Gastroesophageal sphincter (tissue), 4 donors: Measurements from ENCODE around the gene HAP1. TPM values are rescaled to one million over a fixed set of nuclear protein-coding genes. Genes with fewer than 3 reads are reported as not detected.

Source experiments
- ATAC-seq: fragments of 150-250 bp; one replicate; pipeline ENCODE4 v1.9.1; 2016; ENCODE audit warnings: mild to moderate bottlenecking, moderate library complexity
- H3K27ac ChIP-seq, 4 donors: fragments of 200-600 bp; sonication (generic) in 3 of 4; 1 replicate in 3 of 4; 2 replicates in 1 of 4; pipeline ENCODE4 v1.5.1; 2016 to 2019
- H3K27me3 ChIP-seq: fragments of 200-600 bp; sonication (generic); one replicate; pipeline ENCODE4 v1.5.1; 2019
- H3K36me3 ChIP-seq, 2 donors: fragments of 200-600 bp; sonication (generic); one replicate each; pipeline ENCODE4 v1.5.1; 2019; ENCODE audit warnings: control low read depth in 1 of 2
- H3K4me1 ChIP-seq, 3 donors: fragments of 200-600 bp; sonication (generic); 1 replicate in 2 of 3; 2 replicates in 1 of 3; pipeline ENCODE4 v1.5.1; 2016 to 2019; ENCODE audit warnings: control low read depth in 2 of 3
- H3K4me3 ChIP-seq, 2 donors: fragments of 200-600 bp; sonication (generic); one replicate each; pipeline ENCODE4 v1.5.1; 2019; ENCODE audit warnings: mild to moderate bottlenecking in 1 of 2, moderate library complexity in 1 of 2
- H3K9me3 ChIP-seq, 3 donors: fragments of 200-600 bp; sonication (generic); one replicate each; pipeline ENCODE4 v1.5.1; 2017 to 2019; ENCODE audit warnings: control low read depth in 2 of 3
- CTCF ChIP-seq, 4 experiments: fragments of 200-600 bp in 2 of 4; fragments of 450-650 bp in 2 of 4; sonication (generic) in 1 of 4; IDR thresholded peaks; one replicate each; pipeline ENCODE4 v1.5.1; 2017 to 2019; ENCODE audit warnings: antibody characterized with exemption in 4 of 4, mild to moderate bottlenecking in 2 of 4, moderate library complexity in 2 of 4
- EP300 ChIP-seq: sonication (generic); formaldehyde crosslinking; IDR thresholded peaks from one replicate; pipeline ENCODE4 v1.6.1; 2017; ENCODE audit warnings: antibody characterized with exemption, mild to moderate bottlenecking
- POLR2A ChIP-seq, 2 donors: fragments of 450-650 bp; IDR thresholded peaks; one replicate each; pipeline ENCODE4 v1.6.1; 2017; ENCODE audit warnings: antibody characterized with exemption in 2 of 2, mild to moderate bottlenecking in 2 of 2, moderate library complexity in 1 of 2
- POLR2AphosphoS5 ChIP-seq: sonication (generic); formaldehyde crosslinking; IDR thresholded peaks from one replicate; pipeline ENCODE4 v1.6.1; 2017; ENCODE audit warnings: antibody characterized with exemption
- WGBS, 2 donors: methylation state at CpG; one replicate each; pipeline ENCODE4 v1.1.5; 2018; ENCODE audit warnings: low coverage in 1 of 2; 5-methylcytosine and 5-hydroxymethylcytosine counted together
- total RNA-seq, 4 donors: library from RNA; depleted of rRNA; stranded (reverse); fragments of >200 nt; gene quantifications; one replicate each; pipeline ENCODE4 v1.1.0, GENCODE V29; 2016

The HAP1 gene
- total RNA-seq, 4 donors from 2014 or later = 0.54 TPM; not detected in 3

- Histone ChIP-seq H3K4me3 (peak overlapping the region in 1 of 2 donors; percentile 49), H3K27ac (no peak overlapping the region), H3K36me3 (no peaks in the 10 kb centered on the region), H3K9me3 (no peaks in the 10 kb centered on the region), H3K27me3 (peaks cover 87% of the 10 kb centered on the region), H3K4me1 (peaks cover 0 to 29% (median 16%) of the 10 kb centered on the region in 3 donors)
- WGBS, 2 donors = 7% methylated on average over 21 of the region's 40 CpGs; no CpG with 5 or more reads in 1 of the 2 donors
- TF ChIP-seq CTCF (IDR thresholded peaks at IDR 0.05) (no peak), EP300 (no peak), POLR2AphosphoS5 (no peak), POLR2A (IDR thresholded peaks at IDR 0.05) (no peak)
- ATAC-seq = no peak
Observed at GRCh38 chr17:41733348-41734138, 900 bp downstream of the HAP1 start.

GRCh38 chr17:41731836-41732235, 2.6 kb downstream of the HAP1 start:
- Histone ChIP-seq H3K4me1 (peaks cover 0 to 21% (median 16%) of the 10 kb centered on the region in 3 donors), H3K4me3 (no peak overlapping the region), H3K27me3 (peaks cover 77% of the 10 kb centered on the region), H3K9me3 (no peaks in the 10 kb centered on the region), H3K27ac (no peak overlapping the region), H3K36me3 (no peaks in the 10 kb centered on the region)
- no peak for TF ChIP-seq EP300
- no peak for TF ChIP-seq POLR2AphosphoS5
- TF ChIP-seq POLR2A (IDR thresholded peaks at IDR 0.05) = no peak
- no peak for TF ChIP-seq CTCF (IDR thresholded peaks at IDR 0.05)
- no peak for ATAC-seq
- WGBS, 2 donors = 43 to 100% methylated on average over 1 of the region's 3 CpGs

GRCh38 chr17:41730479-41730878, 4.0 kb downstream of the HAP1 start:
- H3K4me1 ChIP-seq = peaks cover 0 to 21% (median 16%) of the 10 kb centered on the region in 3 donors
- no peak overlapping the region for H3K4me3 ChIP-seq
- no peak for ATAC-seq
- no peaks in the 10 kb centered on the region for H3K36me3 ChIP-seq
- no peak overlapping the region for H3K27ac ChIP-seq
- H3K9me3 ChIP-seq = no peaks in the 10 kb centered on the region
- WGBS, 2 donors = 27 to 55% methylated on average over 3 to 4 of the region's 4 CpGs
- TF ChIP-seq POLR2A (IDR thresholded peaks at IDR 0.05) (no peak), CTCF (IDR thresholded peaks at IDR 0.05) (no peak), EP300 (no peak), POLR2AphosphoS5 (no peak)
- peaks cover 63% of the 10 kb centered on the region for H3K27me3 ChIP-seq

GRCh38 chr17:41728056-41728455, 6.4 kb downstream of the HAP1 start:
- no peak overlapping the region for H3K27ac ChIP-seq
- TF ChIP-seq CTCF (IDR thresholded peaks at IDR 0.05) = no peak
- H3K9me3 ChIP-seq = no peaks in the 10 kb centered on the region
- no CpG with 5 or more reads among the region's 12 CpGs for WGBS, 2 donors
- no peak overlapping the region for H3K4me3 ChIP-seq
- peaks cover 44% of the 10 kb centered on the region for H3K27me3 ChIP-seq
- ATAC-seq = no peak
- no peaks in the 10 kb centered on the region for H3K4me1 ChIP-seq
- H3K36me3 ChIP-seq = no peaks in the 10 kb centered on the region

- Histone ChIP-seq H3K27ac (no peak overlapping the region), H3K4me1 (no peaks in the 10 kb centered on the region), H3K27me3 (peaks cover 15% of the 10 kb centered on the region), H3K9me3 (no peaks in the 10 kb centered on the region), H3K36me3 (no peaks in the 10 kb centered on the region), H3K4me3 (no peak overlapping the region)
- no peak for TF ChIP-seq EP300
- no peak for TF ChIP-seq CTCF (IDR thresholded peaks at IDR 0.05)
- no peak for TF ChIP-seq POLR2AphosphoS5
- no peak for TF ChIP-seq POLR2A (IDR thresholded peaks at IDR 0.05)
- no peak for ATAC-seq
- 80% methylated on average over 1 to 3 of the region's 5 CpGs for WGBS, 2 donors
Observed at GRCh38 chr17:41725134-41725533, 9.3 kb downstream of the HAP1 start.
